ENCODE data around the gene TMEM269.

DNA sequence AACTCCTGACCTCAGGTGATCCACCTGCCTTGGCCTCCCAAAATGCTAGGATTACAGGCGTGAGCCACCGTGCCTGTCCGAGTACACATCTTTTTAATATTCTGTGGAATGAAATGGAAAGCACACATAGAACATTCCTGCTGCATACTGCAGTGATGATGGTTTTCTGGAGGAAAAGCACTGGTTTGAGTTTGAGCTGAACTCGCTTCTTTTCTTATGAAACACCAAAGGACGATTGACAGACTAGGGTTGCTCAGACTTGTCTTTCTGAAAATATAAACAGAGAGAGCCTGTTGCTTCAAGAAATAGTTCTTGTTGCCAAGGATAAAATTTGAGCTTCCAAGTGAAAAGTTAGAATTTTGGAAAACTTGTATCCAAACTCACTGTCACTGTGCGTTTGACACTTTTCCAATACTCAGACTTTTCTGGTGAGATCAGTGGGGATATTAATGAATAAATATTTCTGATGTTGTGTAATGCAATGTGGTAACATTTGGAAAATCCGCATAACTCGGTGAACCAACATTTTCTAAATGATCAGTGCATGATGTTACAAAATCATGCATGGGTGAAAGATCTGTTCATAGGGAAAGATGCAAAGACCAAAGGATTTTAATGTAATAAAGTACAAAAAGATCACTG is 17.2 kb downstream of the TMEM269 start:
- TF ChIP-seq, protein P1, sequence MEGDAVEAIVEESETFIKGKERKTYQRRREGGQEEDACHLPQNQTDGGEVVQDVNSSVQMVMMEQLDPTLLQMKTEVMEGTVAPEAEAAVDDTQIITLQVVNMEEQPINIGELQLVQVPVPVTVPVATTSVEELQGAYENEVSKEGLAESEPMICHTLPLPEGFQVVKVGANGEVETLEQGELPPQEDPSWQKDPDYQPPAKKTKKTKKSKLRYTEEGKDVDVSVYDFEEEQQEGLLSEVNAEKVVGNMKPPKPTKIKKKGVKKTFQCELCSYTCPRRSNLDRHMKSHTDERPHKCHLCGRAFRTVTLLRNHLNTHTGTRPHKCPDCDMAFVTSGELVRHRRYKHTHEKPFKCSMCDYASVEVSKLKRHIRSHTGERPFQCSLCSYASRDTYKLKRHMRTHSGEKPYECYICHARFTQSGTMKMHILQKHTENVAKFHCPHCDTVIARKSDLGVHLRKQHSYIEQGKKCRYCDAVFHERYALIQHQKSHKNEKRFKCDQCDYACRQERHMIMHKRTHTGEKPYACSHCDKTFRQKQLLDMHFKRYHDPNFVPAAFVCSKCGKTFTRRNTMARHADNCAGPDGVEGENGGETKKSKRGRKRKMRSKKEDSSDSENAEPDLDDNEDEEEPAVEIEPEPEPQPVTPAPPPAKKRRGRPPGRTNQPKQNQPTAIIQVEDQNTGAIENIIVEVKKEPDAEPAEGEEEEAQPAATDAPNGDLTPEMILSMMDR (IDR thresholded peaks at IDR 0.05; ENCODE audit: insufficient read depth, low read length), result no peak
- TF ChIP-seq GABPA (IDR thresholded peaks at IDR 0.05; ENCODE audit: low read depth) (no peak), POLR2AphosphoS5 (IDR thresholded peaks at IDR 0.05; ENCODE audit: low read depth) (no peak)
